BJ (cell line): Measurements from ENCODE around the gene CPSF2. TPM values are rescaled to one million over a fixed set of nuclear protein-coding genes. Genes with fewer than 3 reads are reported as not detected.

Experiments
- CTCF ChIA-PET: fragments of 350-600 bp; formaldehyde crosslinking; extraction: SDS; loops from one replicate; lab custom pipeline; 2021; ENCODE audit warnings: antibody characterized with exemption, inconsistent platforms; lab: Yijun Ruan, JAX
- POLR2A ChIA-PET: fragments of 300-600 bp; sonication (Branson Sonifier 250); formaldehyde crosslinking; extraction: SDS; loops from one replicate; lab custom pipeline; 2021; ENCODE audit warnings: antibody characterized with exemption; lab: Charles Lee
- DNase-seq: peaks from one replicate; pipeline ENCODE4 v3.0.0-alpha.2; 2011; ENCODE audit warnings: low read depth
- H3K27me3 ChIP-seq: 2 replicates; pipeline ENCODE4 v1.6.0; 2011; ENCODE audit warnings: low read length; ENCODE audit not compliant: control insufficient read depth, insufficient read depth
- H3K36me3 ChIP-seq: 2 replicates; pipeline ENCODE4 v1.5.1; 2011; ENCODE audit warnings: low read length; ENCODE audit not compliant: control insufficient read depth, insufficient read depth
- H3K4me3 ChIP-seq: 2 replicates; pipeline ENCODE4 v1.5.1; 2011; ENCODE audit warnings: low read depth, mild to moderate bottlenecking, control low read depth, low read length
- polyA plus RNA-seq: library from polyadenylated mRNA; depleted of rRNA; stranded (reverse); fragments of >200 nt; gene quantifications from 2 replicates; pipeline ENCODE4 v1.2.3, GENCODE V29; 2011
- TF ChIP-seq, protein P1 (sequence below): IDR thresholded peaks from 2 replicates; pipeline ENCODE4 v1.5.1; 2011; ENCODE audit warnings: low read depth, mild to moderate bottlenecking, control low read depth, inconsistent platforms, low read length, moderate library complexity; ENCODE audit not compliant: insufficient read depth

CPSF2 gene
- polyA plus RNA-seq, 1 experiment = 14.2 TPM

DNA sequence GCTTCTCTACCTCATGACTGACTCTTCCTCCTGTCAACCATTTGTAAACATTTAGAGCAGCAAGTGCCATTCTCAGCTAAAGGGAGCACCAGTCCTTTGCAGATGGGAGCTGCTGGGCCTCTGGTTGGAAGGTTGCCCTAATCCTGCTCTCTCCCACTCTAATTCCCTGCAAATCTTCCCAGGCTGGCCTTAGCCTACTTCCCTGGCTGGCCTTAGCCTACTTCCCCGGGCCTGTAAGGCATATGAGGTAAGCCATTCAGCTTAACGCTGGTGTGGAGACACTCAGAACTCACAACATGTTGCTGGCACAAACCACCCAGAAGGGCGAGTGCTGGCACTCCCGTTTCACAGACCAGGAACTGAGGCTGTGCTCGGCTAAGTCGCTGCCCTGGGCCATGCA is 69.0 kb downstream of the CPSF2 start:
- Histone ChIP-seq H3K36me3 (no peaks in the 10 kb centered on the region), H3K4me3 (no peak overlapping the region), H3K27me3 (no peaks in the 10 kb centered on the region)
- DNase-seq = no peak
- POLR2A ChIA-PET = no interaction called here
- CTCF ChIA-PET = interaction anchor here (0.6 to 0.9 kb wide), 2 partner anchors 267 to 465 kb away, joined by 3 read pairs; no protein-coding TSS in a partner anchor
- TF ChIP-seq, protein P1, sequence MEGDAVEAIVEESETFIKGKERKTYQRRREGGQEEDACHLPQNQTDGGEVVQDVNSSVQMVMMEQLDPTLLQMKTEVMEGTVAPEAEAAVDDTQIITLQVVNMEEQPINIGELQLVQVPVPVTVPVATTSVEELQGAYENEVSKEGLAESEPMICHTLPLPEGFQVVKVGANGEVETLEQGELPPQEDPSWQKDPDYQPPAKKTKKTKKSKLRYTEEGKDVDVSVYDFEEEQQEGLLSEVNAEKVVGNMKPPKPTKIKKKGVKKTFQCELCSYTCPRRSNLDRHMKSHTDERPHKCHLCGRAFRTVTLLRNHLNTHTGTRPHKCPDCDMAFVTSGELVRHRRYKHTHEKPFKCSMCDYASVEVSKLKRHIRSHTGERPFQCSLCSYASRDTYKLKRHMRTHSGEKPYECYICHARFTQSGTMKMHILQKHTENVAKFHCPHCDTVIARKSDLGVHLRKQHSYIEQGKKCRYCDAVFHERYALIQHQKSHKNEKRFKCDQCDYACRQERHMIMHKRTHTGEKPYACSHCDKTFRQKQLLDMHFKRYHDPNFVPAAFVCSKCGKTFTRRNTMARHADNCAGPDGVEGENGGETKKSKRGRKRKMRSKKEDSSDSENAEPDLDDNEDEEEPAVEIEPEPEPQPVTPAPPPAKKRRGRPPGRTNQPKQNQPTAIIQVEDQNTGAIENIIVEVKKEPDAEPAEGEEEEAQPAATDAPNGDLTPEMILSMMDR = no peak

DNA sequence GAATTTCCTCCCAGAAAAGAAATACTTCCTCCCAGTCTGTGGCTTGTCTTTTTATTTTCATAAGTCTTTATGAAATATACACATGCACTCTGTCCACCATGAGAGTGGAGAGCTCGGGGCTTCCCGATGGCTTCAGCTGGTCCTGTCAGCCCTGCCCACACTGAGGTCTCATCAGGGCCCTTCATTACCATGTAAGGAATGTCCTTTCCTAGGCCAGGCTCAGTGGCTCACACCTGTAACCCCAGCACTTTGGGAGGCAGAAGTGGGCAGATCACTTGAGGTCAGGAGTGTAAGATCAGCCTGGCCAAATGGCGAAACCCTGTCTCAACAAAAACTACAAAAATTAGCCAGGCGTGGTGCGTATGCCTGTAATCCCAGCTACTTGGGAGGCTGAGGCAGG is 77.0 kb downstream of the CPSF2 start:
- ChIA-PET POLR2A (no interaction called here), CTCF (interaction anchor here (0.6 to 1.1 kb wide), 2 partner anchors 14 to 19 kb away, joined by 3 read pairs; no protein-coding TSS in a partner anchor)
- Histone ChIP-seq H3K27me3 (no peaks in the 10 kb centered on the region; the same call in 1 of the 2 replicates), H3K36me3 (no peaks in the 10 kb centered on the region), H3K4me3 (no peak overlapping the region)
- no peak for DNase-seq
- TF ChIP-seq, protein P1 = no peak

DNA sequence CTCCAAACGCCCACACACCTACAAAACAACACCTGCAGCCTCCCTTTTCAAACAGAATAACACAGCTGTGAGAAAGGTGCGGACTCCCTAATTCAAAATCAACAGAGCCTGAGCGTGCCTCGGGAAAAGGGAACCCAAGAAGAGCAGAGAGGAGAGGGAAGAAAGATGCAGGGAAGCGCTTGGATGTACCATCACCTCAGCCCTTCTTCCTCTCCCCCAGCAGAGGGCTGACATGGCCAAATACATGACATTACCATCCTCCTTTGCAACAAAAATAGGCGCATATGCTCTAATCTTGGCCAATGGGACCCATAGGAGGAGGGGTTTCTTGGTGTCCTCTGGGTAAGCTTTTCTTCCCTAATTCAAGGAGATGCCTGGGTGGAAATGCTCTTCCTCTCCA is 78.0 kb downstream of the CPSF2 start:
- no peak for DNase-seq
- no peaks in the 10 kb centered on the region; the same call in 1 of the 2 replicates for H3K27me3 ChIP-seq
- TF ChIP-seq, protein P1 = no peak
- ChIA-PET CTCF (no interaction called here), POLR2A (no interaction called here)
- no peaks in the 10 kb centered on the region for H3K36me3 ChIP-seq
- no peak overlapping the region for H3K4me3 ChIP-seq

DNA sequence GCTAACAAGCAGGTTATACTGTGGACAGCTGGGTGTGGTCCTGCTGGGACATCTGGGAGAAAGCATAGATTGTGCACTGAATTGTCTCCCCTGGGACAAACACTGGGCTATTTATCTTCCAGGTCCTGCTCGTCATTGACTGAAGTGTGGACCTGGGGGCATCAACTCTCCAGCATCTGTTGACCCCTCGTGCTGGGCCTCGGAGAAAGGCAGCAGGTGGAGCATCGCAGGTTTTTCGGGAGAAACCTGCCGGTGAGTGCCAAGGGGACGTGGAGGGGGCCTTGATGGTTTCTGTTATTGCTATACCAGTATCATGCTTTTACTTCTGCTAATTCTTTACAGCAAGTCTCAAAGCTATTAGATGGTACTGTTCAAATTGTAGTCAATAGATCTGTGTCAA is 81.3 kb downstream of the CPSF2 start:
- H3K4me3 ChIP-seq = no peak overlapping the region
- peaks cover 1% of the 10 kb centered on the region for H3K27me3 ChIP-seq
- POLR2A ChIA-PET = no interaction called here
- no peak for DNase-seq
- CTCF ChIA-PET = no interaction called here
- H3K36me3 ChIP-seq = no peaks in the 10 kb centered on the region
- TF ChIP-seq, protein P1 = no peak

DNA sequence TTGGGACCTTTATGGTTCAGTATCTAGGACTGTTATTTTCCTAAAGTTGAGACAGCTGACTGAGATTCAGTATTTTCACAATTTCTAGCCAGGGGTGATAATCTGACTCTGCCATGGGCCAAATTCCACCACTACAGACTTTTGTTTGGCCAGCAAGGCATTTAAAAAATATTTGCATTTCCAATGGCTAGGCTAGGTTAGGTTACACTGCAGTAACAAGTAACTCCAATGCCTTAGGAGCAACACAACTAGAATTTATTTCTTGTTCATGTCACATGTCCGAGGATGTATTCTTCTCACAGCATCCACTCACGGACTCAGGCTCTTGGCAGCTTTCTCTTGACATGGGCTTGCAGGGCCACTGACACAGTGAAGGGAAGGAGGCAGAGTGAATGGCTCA is 83.0 kb downstream of the CPSF2 start:
- CTCF ChIA-PET = interaction anchor here (0.6 kb wide), 1 partner anchor 441 kb away, joined by 3 read pairs; no protein-coding TSS in a partner anchor

More for the DNA sequence above, 83.0 kb downstream of the CPSF2 start:
- H3K36me3 ChIP-seq = no peaks in the 10 kb centered on the region
- no peak for DNase-seq
- peaks cover 1% of the 10 kb centered on the region for H3K27me3 ChIP-seq
- TF ChIP-seq, protein P1 = no peak
- POLR2A ChIA-PET = no interaction called here
- H3K4me3 ChIP-seq = no peak overlapping the region
